ENCODE results near the gene RALY. TPM values are rescaled to one million over a fixed set of nuclear protein-coding genes. Genes with fewer than 3 reads are reported as not detected.
"Not testable (repeated sequence)": the region's sequence is repeated elsewhere in the genome, so short reads cannot be mapped to it uniquely, and the experiment has no call there.

RALY gene
- total and polyA plus RNA-seq, 10 of the 15 experiments (the other 5 are each of a cell fraction or from before 2014, with no cell fraction given), result 1.2 to 246 (median 137) TPM

DNA sequence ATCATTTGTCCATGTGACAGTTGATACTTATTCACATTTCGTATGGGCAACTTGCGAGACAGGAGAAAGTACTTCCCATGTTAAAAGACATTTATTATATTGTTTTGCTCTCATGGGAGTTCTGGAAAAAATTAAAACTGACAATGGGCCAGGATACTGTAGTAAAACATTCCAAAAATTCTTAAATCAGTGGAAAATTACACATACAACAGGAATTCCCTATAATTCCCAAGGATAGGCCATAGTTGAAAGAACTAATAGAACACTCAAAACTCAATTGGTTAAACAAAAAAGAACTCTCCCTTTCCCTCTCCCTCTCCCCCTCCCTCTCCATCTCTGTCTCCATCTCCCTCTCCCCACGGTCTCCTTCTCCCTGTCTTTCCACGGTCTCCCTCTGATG, 137.8 kb downstream of the RALY start:
- ChIA-PET POLR2A (no interaction called here), SMC1A (ENCODE audit: uncharacterized antibody, unreplicated experiment) (no interaction called here), CTCF (interaction anchor here (1.1 to 4.4 kb wide), 3 partner anchors 64 to 269 kb away, joined by 4 to 43 read pairs (median 12); no protein-coding TSS in a partner anchor), RAD21 (ENCODE audit: unreplicated experiment) (no interaction called here)
- Histone ChIP-seq H3K27me3 (replicated peaks in 1 of 2; ENCODE audit: control insufficient read depth in 2 of 2, insufficient read depth in 2 of 2, low read length in 1 of 2) (peaks cover 0 to 2% of the 10 kb centered on the region in 2 experiments; a peak in 2 of 4 replicates), H4K20me1 (ENCODE audit: control insufficient read depth, insufficient read depth) (no peaks in the 10 kb centered on the region), H3K4me3 (no peak overlapping the region), H3K9me3 (replicated peaks; ENCODE audit: control insufficient read depth, insufficient read depth, low read length) (no peaks in the 10 kb centered on the region), H3K4me2 (ENCODE audit: control insufficient read depth, insufficient read depth) (no peak overlapping the region), H3K36me3 (ENCODE audit: control insufficient read depth in 2 of 2, insufficient read depth in 2 of 2, low read length in 1 of 2) (no peaks in the 10 kb centered on the region), H3K9ac (ENCODE audit: control insufficient read depth, insufficient read depth, low read length) (no peak overlapping the region), H3K79me2 (ENCODE audit: control insufficient read depth, insufficient read depth, low read length) (no peaks in the 10 kb centered on the region), H2AFZ (ENCODE audit: control insufficient read depth, low read depth, low read length) (no peak overlapping the region), H3K4me1 (ENCODE audit: control insufficient read depth, insufficient read depth, low read length) (no peaks in the 10 kb centered on the region), H3K27ac (ENCODE audit: control insufficient read depth, insufficient read depth) (no peak overlapping the region)
- BruUV-seq (replicated peaks), result no TSS peak
- TF ChIP-seq SMAD5 (IDR thresholded peaks at IDR 0.05; ENCODE audit: low read depth) (no peak), ETV6 (conservative IDR thresholded peaks at IDR 0.05 in 1 of 2, IDR thresholded peaks at IDR 0.05 in 1 of 2; ENCODE audit: borderline replicate concordance in 1 of 2, low read depth in 1 of 2) (no peak), FOS (IDR thresholded peaks at IDR 0.05; ENCODE audit: borderline replicate concordance, extremely low read depth, insufficient read length) (no peak), STAT3 (IDR thresholded peaks at IDR 0.05; ENCODE audit: low read depth, low read length) (no peak), TARDBP (IDR thresholded peaks at IDR 0.05; ENCODE audit: borderline replicate concordance) (no peak), IKZF2 (IDR thresholded peaks at IDR 0.05) (no peak), ZNF622 (IDR thresholded peaks at IDR 0.05) (no peak), ZNF24 (IDR thresholded peaks at IDR 0.05) (no peak), CEBPB (IDR thresholded peaks at IDR 0.05; ENCODE audit: borderline replicate concordance in 1 of 2, low read depth in 2 of 2, low read length in 2 of 2) (no peak), LARP7 (IDR thresholded peaks at IDR 0.05) (no peak), CREB1 (IDR thresholded peaks at IDR 0.05; ENCODE audit: low read depth) (no peak), NFYB (IDR thresholded peaks at IDR 0.05; ENCODE audit: insufficient read depth, low read depth, low read length) (no peak), SMAD1 (IDR thresholded peaks at IDR 0.05; ENCODE audit: low read depth, partially characterized antibody) (no peak), KAT2A (conservative IDR thresholded peaks at IDR 0.05; ENCODE audit: control insufficient read depth, low read depth, low read length) (no peak), BMI1 (IDR thresholded peaks at IDR 0.05; ENCODE audit: borderline replicate concordance) (no peak), NRF1 (conservative IDR thresholded peaks at IDR 0.05; ENCODE audit: low read depth, low read length) (no peak)
- TF ChIP-seq, protein P1, sequence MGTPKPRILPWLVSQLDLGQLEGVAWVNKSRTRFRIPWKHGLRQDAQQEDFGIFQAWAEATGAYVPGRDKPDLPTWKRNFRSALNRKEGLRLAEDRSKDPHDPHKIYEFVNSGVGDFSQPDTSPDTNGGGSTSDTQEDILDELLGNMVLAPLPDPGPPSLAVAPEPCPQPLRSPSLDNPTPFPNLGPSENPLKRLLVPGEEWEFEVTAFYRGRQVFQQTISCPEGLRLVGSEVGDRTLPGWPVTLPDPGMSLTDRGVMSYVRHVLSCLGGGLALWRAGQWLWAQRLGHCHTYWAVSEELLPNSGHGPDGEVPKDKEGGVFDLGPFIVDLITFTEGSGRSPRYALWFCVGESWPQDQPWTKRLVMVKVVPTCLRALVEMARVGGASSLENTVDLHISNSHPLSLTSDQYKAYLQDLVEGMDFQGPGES (IDR thresholded peaks at IDR 0.05), result no peak
- DNase-seq (ENCODE audit: low read depth, low spot score) (no peak), ATAC-seq (no peak), FAIRE-seq (no peak)
- in situ Hi-C loops (cut with MboI), result no loop called here
- intact Hi-C loops (cut with micrococcal nuclease; ENCODE audit: unreplicated experiment), result no loop called here
- WGBS (ENCODE audit: insufficient coverage, insufficient replicate concordance, low lambda C conversion rate, missing lambda C conversion rate), result 78% methylated on average over 4 of the region's 4 CpGs

DNA sequence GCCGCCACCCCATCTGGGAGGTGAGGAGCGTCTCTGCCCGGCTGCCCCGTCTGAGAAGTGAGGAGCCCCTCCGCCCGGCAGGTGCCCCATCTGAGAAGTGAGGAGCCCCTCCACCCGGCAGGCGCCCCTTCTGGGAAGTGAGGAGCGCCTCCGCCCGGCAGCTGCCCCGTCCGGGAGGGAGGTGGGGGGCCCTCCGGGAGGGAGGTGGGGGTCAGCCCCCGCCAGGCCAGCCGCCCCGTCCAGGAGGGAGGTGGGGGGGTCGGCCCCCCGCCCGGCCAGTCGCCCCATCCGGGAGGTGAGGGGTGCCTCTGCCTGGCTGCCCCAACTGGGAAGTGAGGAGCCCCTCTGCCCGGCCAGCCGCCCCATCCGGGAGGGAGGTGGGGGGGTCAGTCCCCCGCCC, 138.8 kb downstream of the RALY start:
- H3K27me3 ChIP-seq (replicated peaks in 1 of 2; ENCODE audit: control insufficient read depth in 2 of 2, insufficient read depth in 2 of 2, low read length in 1 of 2); H3K4me2 ChIP-seq (ENCODE audit: control insufficient read depth, insufficient read depth); BruUV-seq (replicated peaks); H3K9ac ChIP-seq (ENCODE audit: control insufficient read depth, insufficient read depth, low read length); RAD21 ChIA-PET (ENCODE audit: unreplicated experiment); SMC1A ChIA-PET (ENCODE audit: uncharacterized antibody, unreplicated experiment); in situ Hi-C loops (cut with MboI); DNase-seq (ENCODE audit: low read depth, low spot score); H3K36me3 ChIP-seq (ENCODE audit: control insufficient read depth in 2 of 2, insufficient read depth in 2 of 2, low read length in 1 of 2); H2AFZ ChIP-seq (ENCODE audit: control insufficient read depth, low read depth, low read length); POLR2A ChIA-PET; H3K4me3 ChIP-seq; H4K20me1 ChIP-seq (ENCODE audit: control insufficient read depth, insufficient read depth); FAIRE-seq; intact Hi-C loops (cut with micrococcal nuclease; ENCODE audit: unreplicated experiment); CTCF ChIA-PET; ATAC-seq; H3K9me3 ChIP-seq (replicated peaks; ENCODE audit: control insufficient read depth, insufficient read depth, low read length); H3K4me1 ChIP-seq (ENCODE audit: control insufficient read depth, insufficient read depth, low read length); H3K27ac ChIP-seq (ENCODE audit: control insufficient read depth, insufficient read depth); H3K79me2 ChIP-seq (ENCODE audit: control insufficient read depth, insufficient read depth, low read length): not testable (repeated sequence)
- WGBS (ENCODE audit: insufficient coverage, insufficient replicate concordance, low lambda C conversion rate, missing lambda C conversion rate), result 90% methylated on average over 8 of the region's 26 CpGs

Measured in GM12878 (cell line).